Glutamatergic neuron (in vitro differentiated cells): Measurements from ENCODE around the gene EDNRA. TPM values are rescaled to one million over a fixed set of nuclear protein-coding genes. Genes with fewer than 3 reads are reported as not detected.

Experiments used
- DNase-seq: peaks from one replicate; pipeline ENCODE4 v3.0.0; 2022
- H3K27ac Mint-ChIP-seq: one replicate; pipeline ENCODE4 v1.8.0; 2020; ENCODE audit warnings: mild to moderate bottlenecking, mixed read lengths, inconsistent platforms; ENCODE audit not compliant: unreplicated experiment
- H3K27me3 Mint-ChIP-seq: one replicate; pipeline ENCODE4 v1.8.0; 2020; ENCODE audit warnings: mild to moderate bottlenecking, moderate library complexity, mixed read lengths, inconsistent platforms; ENCODE audit not compliant: unreplicated experiment
- H3K36me3 Mint-ChIP-seq: one replicate; pipeline ENCODE4 v1.8.0; 2020; ENCODE audit warnings: mild to moderate bottlenecking, mixed read lengths, inconsistent platforms; ENCODE audit not compliant: unreplicated experiment
- H3K4me1 Mint-ChIP-seq: one replicate; pipeline ENCODE4 v1.8.0; 2020; ENCODE audit warnings: mild to moderate bottlenecking, low read depth, mixed read lengths, inconsistent platforms; ENCODE audit not compliant: unreplicated experiment
- H3K4me3 Mint-ChIP-seq: one replicate; pipeline ENCODE4 v1.8.0; 2020; ENCODE audit warnings: mild to moderate bottlenecking, mixed read lengths, inconsistent platforms; ENCODE audit not compliant: unreplicated experiment
- H3K9me3 Mint-ChIP-seq: one replicate; pipeline ENCODE4 v1.8.0; 2020; ENCODE audit warnings: mild to moderate bottlenecking, moderate library complexity, mixed read lengths, inconsistent platforms; ENCODE audit not compliant: unreplicated experiment
- CTCF ChIP-seq: fragments of 200-600 bp; sonication (generic); IDR thresholded peaks from one replicate; pipeline ENCODE4 v1.5.0; 2021; ENCODE audit not compliant: partially characterized antibody, unreplicated experiment
- total RNA-seq: library from RNA; stranded (reverse); fragmentation: NEBNext Ultra II Directional; extraction: Animal tissue kit (Norgen Biotek cat#: 25700); gene quantifications from one replicate; pipeline ENCODE4 v1.2.1, GENCODE V29; 2021; ENCODE audit not compliant: unreplicated experiment

The EDNRA gene
- total RNA-seq, 1 donor from 2014 or later = not detected

- peaks cover 4% of the 10 kb centered on the region for H3K4me1 Mint-ChIP-seq
- H3K4me3 Mint-ChIP-seq = no peak overlapping the region
- DNase-seq = no peak
- H3K27ac Mint-ChIP-seq = no peak overlapping the region
- no peaks in the 10 kb centered on the region for H3K36me3 Mint-ChIP-seq
- TF ChIP-seq CTCF = no peak
- no peaks in the 10 kb centered on the region for H3K9me3 Mint-ChIP-seq
- H3K27me3 Mint-ChIP-seq = peaks cover 2% of the 10 kb centered on the region
These were observed 11.9 kb downstream of the EDNRA start for GRCh38 chr4:147492761-147493160.

DNA sequence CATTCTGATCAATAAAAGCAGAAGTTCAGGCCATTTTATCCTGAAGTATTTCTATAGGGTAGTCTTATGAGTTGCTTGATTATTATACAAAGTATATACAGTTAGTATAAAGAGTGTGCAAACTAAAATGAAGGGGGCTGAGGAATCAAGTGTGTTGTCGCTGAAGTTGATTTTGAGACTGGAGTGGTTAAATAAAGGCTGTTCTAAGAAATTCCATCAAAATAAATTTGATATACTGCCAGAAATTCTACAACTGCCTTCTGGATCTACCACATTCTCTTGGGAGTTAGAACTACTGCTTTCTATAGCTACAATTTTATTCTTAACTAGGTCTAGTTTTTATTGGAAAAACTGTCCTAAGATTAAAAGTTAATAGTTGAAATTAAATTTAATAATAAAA, 12.4 kb downstream of the EDNRA start:
- no peaks in the 10 kb centered on the region for H3K9me3 Mint-ChIP-seq
- H3K27me3 Mint-ChIP-seq = peaks cover 2% of the 10 kb centered on the region
- no peaks in the 10 kb centered on the region for H3K36me3 Mint-ChIP-seq
- H3K27ac Mint-ChIP-seq = no peak overlapping the region
- TF ChIP-seq CTCF = no peak
- peaks cover 4% of the 10 kb centered on the region for H3K4me1 Mint-ChIP-seq
- no peak for DNase-seq
- no peak overlapping the region for H3K4me3 Mint-ChIP-seq

- H3K4me1 Mint-ChIP-seq = peaks cover 4% of the 10 kb centered on the region
- no peaks in the 10 kb centered on the region for H3K36me3 Mint-ChIP-seq
- H3K27ac Mint-ChIP-seq = no peak overlapping the region
- TF ChIP-seq CTCF = no peak
- H3K27me3 Mint-ChIP-seq = peaks cover 2% of the 10 kb centered on the region
- DNase-seq = no peak
- H3K9me3 Mint-ChIP-seq = no peaks in the 10 kb centered on the region
- no peak overlapping the region for H3K4me3 Mint-ChIP-seq
These were observed 13.4 kb downstream of the EDNRA start for GRCh38 chr4:147494301-147494700.

DNA sequence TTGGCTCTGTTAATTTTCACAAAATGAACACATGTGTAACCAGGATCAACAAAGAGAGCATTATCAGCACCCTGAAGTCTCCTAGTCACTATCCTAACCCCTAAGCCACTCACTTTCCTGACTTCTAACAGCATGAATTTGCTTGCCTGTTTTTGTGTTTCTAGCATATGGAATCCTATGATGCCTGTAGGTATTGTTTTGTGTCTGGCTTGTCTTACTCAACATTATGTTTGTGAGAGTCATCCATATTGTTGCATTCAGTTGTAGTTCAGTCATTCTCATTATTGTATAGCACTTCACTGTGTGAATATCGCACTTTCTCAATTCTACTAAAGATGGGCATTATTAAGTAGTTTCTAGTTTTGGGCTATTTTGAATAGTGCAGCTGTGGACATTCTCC, 15.6 kb downstream of the EDNRA start:
- Mint-ChIP-seq H3K27me3 (peaks cover 2% of the 10 kb centered on the region), H3K4me3 (no peak overlapping the region), H3K4me1 (peaks cover 4% of the 10 kb centered on the region), H3K36me3 (no peaks in the 10 kb centered on the region), H3K27ac (no peak overlapping the region), H3K9me3 (no peaks in the 10 kb centered on the region)
- no peak for DNase-seq
- no peak for TF ChIP-seq CTCF

- peaks cover 4% of the 10 kb centered on the region for H3K4me1 Mint-ChIP-seq
- DNase-seq = no peak
- H3K27ac Mint-ChIP-seq = no peak overlapping the region
- H3K4me3 Mint-ChIP-seq = no peak overlapping the region
- TF ChIP-seq CTCF = no peak
- H3K27me3 Mint-ChIP-seq = peaks cover 1% of the 10 kb centered on the region
- no peaks in the 10 kb centered on the region for H3K36me3 Mint-ChIP-seq
- H3K9me3 Mint-ChIP-seq = no peaks in the 10 kb centered on the region
These were observed 17.2 kb downstream of the EDNRA start for GRCh38 chr4:147498031-147498660.
